ENCODE results near the gene S100A12.

Gene S100A12

DNA sequence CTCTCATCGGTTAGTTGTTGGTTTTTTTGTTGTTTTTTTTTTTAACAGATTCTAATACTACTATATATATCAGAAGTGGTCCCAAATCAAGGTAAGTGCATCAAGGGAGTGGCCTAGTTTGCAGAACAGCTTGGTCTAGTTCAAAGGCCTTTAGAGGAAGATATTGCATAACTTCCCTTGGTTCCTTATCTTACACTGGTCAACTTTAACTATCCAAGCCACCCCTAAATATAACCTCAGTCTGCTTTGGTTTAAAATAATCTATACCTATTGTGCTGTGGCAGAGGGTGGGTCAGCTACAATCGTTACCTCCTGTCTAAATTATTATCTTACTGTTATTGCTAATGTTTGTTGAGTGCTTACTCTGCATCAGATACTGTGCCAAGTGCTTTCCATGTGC lies 6.9 kb downstream of the S100A12 start:
- no peak for DNase-seq (ENCODE audit: low spot score)

- no peak for DNase-seq (ENCODE audit: low spot score)
Measured at GRCh38 chr1:153367090-153367489, 8.3 kb downstream of the S100A12 start.

DNA sequence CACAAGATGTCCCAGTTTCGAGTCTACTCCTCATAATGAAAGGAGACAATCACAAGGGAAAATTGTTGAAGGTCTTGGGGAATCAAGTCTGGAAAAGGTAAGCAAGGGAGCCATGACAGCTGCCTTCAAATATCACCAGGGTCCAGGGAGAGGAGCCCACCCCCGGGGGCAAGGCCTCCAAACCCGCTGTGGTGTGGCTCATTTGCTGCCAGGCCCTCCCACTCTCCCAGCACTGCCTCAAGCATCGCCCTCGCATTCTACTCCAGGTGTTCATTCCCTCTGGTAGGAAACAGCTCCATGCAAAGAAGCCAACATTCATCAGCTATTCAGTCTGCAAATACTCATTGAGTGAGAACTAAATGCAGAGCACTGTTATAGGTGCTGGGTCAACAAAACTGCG lies 9.2 kb downstream of the S100A12 start:
- DNase-seq (ENCODE audit: low spot score) = no peak

DNA sequence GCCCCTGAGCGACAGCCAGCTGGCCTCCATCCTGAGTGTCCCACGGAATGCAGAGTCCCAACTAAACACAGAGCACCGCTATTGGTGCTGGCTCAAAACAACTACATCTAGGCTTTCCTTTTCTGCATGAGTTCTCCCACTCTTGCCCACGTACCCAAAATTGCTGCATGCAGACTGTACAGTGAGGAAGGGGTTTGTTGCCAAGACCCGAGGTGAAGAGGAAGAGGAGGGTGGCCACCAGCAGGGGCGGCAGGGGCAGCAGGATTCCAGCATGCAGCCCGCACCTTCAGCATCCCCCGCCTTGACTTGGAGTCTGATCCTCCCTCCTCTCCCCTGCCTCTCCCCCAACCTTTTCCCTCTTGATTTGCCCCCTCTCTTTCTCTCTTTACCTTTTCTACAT lies 9.7 kb downstream of the S100A12 start:
- no peak for DNase-seq (ENCODE audit: low spot score)

GRCh38 chr1:153364766-153365666 lies 10.4 kb downstream of the S100A12 start:
- DNase-seq (ENCODE audit: low spot score) = no peak

- no peak for DNase-seq (ENCODE audit: low spot score)
Measured at GRCh38 chr1:153364156-153364555, 11.3 kb downstream of the S100A12 start.

GRCh38 chr1:153363641-153364040 lies 11.8 kb downstream of the S100A12 start:
- no peak for DNase-seq (ENCODE audit: low spot score)

- DNase-seq (ENCODE audit: low spot score) = no peak
Measured at GRCh38 chr1:153362187-153362775, 13.1 kb downstream of the S100A12 start.

DNA sequence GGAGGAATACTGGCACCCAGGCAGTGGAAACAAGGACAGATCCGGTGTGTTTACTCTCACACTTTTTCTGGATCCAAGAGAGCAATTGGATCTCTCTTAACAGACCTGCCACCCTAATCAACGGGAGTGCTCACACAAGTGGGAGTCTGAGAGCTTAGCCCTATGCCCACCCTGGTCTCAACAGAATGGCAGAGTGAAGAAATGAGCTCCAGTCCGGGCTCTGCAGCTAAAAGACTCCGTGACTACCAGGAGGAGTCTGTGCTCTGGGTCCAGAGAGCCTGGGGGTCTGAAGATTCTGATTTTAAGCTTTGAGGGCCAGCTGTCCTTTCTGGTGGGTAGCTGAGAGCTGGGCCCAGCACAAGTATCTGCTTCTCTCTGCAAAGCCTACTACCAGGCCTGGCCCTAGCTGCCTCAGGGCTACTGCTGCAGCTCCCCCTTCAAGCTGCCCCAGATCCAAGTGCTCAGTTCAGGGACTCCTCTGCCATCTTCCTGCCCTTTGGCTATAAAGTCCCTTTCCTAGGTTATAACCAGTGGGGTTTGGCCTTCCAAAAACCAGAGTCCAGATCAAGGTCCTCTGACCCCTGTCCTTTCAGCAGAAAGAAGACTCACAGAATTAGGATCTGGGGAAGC lies 13.8 kb downstream of the S100A12 start:
- no peak for DNase-seq (ENCODE audit: low spot score)

- DNase-seq (ENCODE audit: low spot score) = no peak
Measured at GRCh38 chr1:153360592-153361479, 14.6 kb downstream of the S100A12 start.

DNA sequence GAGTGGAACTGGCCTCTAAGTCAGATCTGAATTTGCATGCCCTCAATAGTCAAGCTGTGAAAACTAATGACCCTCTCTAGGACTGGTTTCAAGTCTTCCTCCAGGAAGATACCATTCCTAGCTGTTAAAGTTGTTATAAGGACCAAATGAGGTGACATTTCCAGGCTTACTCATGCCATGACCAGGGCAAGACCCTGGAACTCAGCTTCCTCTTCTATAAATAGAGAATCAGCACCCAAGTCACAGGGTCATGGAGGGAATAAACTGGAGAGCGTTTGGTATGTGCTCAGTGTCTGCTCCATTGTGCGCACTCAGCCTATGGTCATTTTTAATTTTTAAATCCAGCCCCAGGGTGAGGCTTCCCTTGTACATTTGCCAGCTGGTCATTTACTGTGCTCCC lies 15.2 kb downstream of the S100A12 start:
- DNase-seq (ENCODE audit: low spot score) = no peak

DNA sequence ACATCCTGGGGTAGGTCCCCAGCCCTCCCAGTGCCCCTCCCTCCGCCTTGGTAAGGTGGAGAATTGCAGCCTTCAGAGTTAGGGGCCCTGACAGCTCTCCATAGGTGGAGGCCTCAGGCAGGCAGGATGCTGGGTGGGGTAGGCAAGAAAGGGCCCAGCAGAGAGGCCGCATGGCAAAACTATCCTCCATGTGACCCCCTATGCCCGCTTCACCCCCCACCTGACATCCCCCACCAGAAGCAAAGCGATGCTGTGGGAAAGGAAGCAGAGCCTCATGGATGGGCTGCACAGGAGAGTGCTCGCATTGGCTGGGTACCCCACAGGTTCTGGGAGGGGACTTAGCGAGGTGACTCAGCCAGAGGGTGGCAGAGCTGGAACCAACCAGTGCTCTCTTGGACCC lies 16.2 kb downstream of the S100A12 start:
- no peak for DNase-seq (ENCODE audit: low spot score)

DNA sequence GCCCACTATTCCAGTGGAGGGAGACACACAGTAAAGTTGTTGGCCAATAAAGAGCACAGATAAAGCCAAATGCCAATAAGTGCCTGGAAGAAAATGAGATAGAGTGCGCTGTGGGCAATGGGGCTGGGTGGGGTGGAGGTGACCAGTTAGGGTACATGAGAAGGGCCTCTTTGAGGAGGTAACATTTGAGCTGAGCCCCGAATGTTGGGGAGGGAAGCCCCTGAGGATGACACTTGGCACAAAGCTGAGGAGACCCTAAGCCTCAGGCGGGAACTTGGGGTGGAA lies 16.8 kb downstream of the S100A12 start:
- no peak for DNase-seq (ENCODE audit: low spot score)

DNA sequence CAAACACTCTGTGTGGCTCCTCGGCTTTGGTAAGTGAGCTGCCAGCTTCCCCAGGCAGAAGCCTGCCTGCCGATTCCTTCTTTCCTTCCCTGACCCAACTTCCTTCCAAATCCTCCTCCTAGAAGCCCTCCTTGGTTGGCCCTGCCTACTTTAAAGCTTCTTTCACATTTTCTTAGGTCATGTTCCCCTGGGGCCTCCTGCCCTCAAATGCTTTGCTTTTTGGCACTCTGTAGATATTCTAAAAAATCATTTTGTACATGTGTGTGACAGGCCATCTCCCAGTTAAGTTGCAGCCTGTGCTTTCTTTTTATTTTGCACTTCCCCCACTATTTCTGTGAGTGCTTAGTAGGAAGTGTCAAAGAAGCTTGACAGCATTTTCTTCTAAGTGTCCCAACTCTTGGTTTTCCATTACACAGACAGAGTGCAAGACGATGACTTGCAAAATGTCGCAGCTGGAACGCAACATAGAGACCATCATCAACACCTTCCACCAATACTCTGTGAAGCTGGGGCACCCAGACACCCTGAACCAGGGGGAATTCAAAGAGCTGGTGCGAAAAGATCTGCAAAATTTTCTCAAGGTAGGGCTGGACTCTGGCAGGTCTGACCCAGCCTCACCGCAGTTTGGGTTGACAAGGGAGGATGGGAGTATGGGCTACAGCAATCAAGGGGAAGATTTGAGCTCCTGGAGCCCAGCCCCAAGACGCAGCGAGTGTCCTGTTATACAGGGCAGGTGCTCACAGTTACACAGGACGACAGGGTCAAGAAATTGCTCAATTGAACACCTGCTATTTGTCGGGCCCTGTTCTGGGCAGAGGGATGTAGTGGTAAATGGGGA lies 17.3 kb downstream of the S100A12 start, which contains the start of gene S100A9:
Gene S100A9 (plus strand): TSS at position 2 of the 838 bp plus-strand sequence. CDS start 430 bp downstream, at position 432.
- no peak for DNase-seq (ENCODE audit: low spot score)

- DNase-seq (ENCODE audit: low spot score) = no peak
Measured at GRCh38 chr1:153357076-153357852, 18.2 kb downstream of the S100A12 start.

DNA sequence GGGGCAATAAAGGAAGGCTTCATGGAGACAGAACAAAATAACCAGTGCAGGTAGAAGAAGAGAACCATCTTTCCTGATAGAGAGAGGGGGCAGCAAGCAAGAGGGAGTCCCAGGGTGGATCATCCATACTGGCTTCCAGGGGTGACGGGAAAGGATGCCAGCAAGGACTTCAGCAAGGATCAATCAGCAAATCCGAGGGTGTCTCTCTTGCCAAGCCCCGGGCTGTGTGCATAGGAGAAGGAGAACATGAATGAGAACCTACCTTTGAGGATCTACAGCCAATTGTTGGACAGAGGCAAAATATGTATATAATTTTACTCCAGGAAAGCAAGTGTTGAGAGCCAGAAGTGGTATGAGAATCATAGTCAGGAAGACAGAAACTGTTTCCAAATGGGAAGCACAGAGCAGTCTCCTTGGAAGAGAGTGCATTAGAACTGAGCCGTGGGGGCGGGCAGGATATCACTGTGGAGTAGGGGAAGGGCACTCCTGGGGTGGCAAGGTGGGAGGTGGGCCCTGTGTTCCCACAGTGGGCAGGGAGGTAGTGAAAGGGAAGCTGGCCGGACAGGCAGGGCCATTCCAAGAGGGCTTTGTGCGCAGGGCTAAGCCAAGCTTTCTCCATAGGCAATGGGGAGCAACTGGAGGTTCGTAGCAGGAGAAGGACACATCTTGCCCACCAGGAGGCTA lies 18.9 kb downstream of the S100A12 start:
- no peak for DNase-seq (ENCODE audit: low spot score)

GRCh38 chr1:153355445-153356071 lies 19.9 kb downstream of the S100A12 start:
- DNase-seq (ENCODE audit: low spot score) = no peak

GRCh38 chr1:153354515-153355193 lies 20.8 kb downstream of the S100A12 start:
- DNase-seq (ENCODE audit: low spot score) = no peak
